ENCODE results near the gene UBE2J2. TPM values are rescaled to one million over a fixed set of nuclear protein-coding genes. Genes with fewer than 3 reads are reported as not detected.

Gene UBE2J2
- total and polyA plus RNA-seq, 2 of the 4 experiments (the other 2 are of a cell fraction): 20.6 to 67.5 TPM

DNA sequence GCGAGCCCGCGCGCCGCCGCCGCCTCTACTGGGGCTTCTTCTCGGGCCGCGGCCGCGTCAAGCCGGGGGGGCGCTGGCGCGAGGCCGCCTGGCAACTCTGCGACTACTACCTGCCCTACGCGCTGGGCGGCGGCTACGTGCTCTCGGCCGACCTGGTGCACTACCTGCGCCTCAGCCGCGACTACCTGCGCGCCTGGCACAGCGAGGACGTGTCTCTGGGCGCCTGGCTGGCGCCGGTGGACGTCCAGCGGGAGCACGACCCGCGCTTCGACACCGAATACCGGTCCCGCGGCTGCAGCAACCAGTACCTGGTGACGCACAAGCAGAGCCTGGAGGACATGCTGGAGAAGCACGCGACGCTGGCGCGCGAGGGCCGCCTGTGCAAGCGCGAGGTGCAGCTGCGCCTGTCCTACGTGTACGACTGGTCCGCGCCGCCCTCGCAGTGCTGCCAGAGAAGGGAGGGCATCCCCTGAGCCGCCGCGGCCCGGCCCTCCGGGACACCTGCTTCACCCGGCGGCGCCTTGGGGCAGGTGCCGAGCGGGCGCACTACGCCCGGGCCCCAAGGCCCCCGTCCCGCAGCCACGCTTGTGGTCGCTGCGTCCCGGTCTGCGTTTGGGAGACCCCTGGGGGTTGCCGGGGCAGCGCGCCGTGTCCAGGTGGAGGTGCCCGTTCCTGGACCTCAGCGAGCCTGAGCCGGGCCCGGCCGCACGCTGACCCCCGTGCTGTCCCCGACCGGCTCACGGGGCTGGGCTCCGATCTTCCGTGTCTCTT is 40.7 kb downstream of the UBE2J2 start:
- H3K4ac ChIP-seq (ENCODE audit: low read depth, low read length): peak overlapping the region; percentile 74; the same call in 1 of the 2 replicates
- no peak overlapping the region for H2BK20ac ChIP-seq (ENCODE audit: low read depth, low read length)
- no peak overlapping the region for H3K56ac ChIP-seq (ENCODE audit: extremely low read depth, insufficient read depth, low read length)
- no peaks in the 10 kb centered on the region for H3K27me3 ChIP-seq (ENCODE audit: control insufficient read depth, insufficient read depth, low read length)
- dilution Hi-C loops (cut with HindIII; ENCODE audit: low sequenced_read_pairs, unreplicated experiment): no loop called here
- WGBS, 2 experiments (ENCODE audit: extremely low coverage in 2 of 2, insufficient read length in 1 of 2): 86% methylated on average over 58 of the region's 98 CpGs; no CpG with 5 or more reads in 1 of the 2 experiments
- no peak overlapping the region for H2BK120ac ChIP-seq (ENCODE audit: low read depth, low read length)
- TF ChIP-seq ELK1 (IDR thresholded peaks at IDR 0.05; ENCODE audit: borderline replicate concordance, low read depth, low read length) (no peak), SMC3 (IDR thresholded peaks at IDR 0.05; ENCODE audit: low read depth, low read length) (no peak), MAZ (IDR thresholded peaks at IDR 0.05; ENCODE audit: borderline replicate concordance, low read depth, low read length) (no peak), POLR2A (IDR thresholded peaks at IDR 0.05; ENCODE audit: low read depth, low read length) (no peak), CHD1 (IDR thresholded peaks at IDR 0.05; ENCODE audit: low read depth, low read length) (no peak), RAD21 (IDR thresholded peaks at IDR 0.05; ENCODE audit: low read length) (no peak), CEBPB (IDR thresholded peaks at IDR 0.05; ENCODE audit: low read depth, low read length) (no peak), NFE2L2 (IDR thresholded peaks at IDR 0.05; ENCODE audit: low read depth, low read length) (no peak), MAFK (IDR thresholded peaks at IDR 0.05; ENCODE audit: low read depth, low read length) (no peak), RCOR1 (IDR thresholded peaks at IDR 0.05; ENCODE audit: insufficient replicate concordance, low read length) (no peak), RFX5 (IDR thresholded peaks at IDR 0.05; ENCODE audit: low read depth, low read length) (no peak), BHLHE40 (IDR thresholded peaks at IDR 0.05; ENCODE audit: low read depth, low read length) (no peak)
- TF ChIP-seq, protein P1, sequence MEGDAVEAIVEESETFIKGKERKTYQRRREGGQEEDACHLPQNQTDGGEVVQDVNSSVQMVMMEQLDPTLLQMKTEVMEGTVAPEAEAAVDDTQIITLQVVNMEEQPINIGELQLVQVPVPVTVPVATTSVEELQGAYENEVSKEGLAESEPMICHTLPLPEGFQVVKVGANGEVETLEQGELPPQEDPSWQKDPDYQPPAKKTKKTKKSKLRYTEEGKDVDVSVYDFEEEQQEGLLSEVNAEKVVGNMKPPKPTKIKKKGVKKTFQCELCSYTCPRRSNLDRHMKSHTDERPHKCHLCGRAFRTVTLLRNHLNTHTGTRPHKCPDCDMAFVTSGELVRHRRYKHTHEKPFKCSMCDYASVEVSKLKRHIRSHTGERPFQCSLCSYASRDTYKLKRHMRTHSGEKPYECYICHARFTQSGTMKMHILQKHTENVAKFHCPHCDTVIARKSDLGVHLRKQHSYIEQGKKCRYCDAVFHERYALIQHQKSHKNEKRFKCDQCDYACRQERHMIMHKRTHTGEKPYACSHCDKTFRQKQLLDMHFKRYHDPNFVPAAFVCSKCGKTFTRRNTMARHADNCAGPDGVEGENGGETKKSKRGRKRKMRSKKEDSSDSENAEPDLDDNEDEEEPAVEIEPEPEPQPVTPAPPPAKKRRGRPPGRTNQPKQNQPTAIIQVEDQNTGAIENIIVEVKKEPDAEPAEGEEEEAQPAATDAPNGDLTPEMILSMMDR (conservative IDR thresholded peaks at IDR 0.05; ENCODE audit: low read depth, low read length): no peak
- intact Hi-C loops (cut with micrococcal nuclease): loop anchor here (5.0 kb wide), 1 partner anchor 251 kb away; the partner anchor contains the start of gene PERM1
- H2AFZ ChIP-seq (replicated peaks; ENCODE audit: low read length, poor library complexity): peak overlapping the region; percentile 83
- CTCF ChIA-PET: no interaction called here
- no peak overlapping the region; the same call in 1 of the 2 replicates for H3K27ac ChIP-seq (ENCODE audit: insufficient read depth, low read length)
- H3K9me3 ChIP-seq (ENCODE audit: control insufficient read depth, insufficient read depth, low read length): peaks cover 3% of the 10 kb centered on the region
- H4K8ac ChIP-seq (ENCODE audit: low read depth in 2 of 2, low read length in 2 of 2): peak overlapping the region; percentile 96 to 100; a peak in 3 of 4 replicates
- H2BK15ac ChIP-seq (ENCODE audit: low read depth, low read length): no peak overlapping the region
- peaks cover 24% of the 10 kb centered on the region for H3K4me1 ChIP-seq (ENCODE audit: control insufficient read depth, insufficient read depth, low read length)
- H4K20me1 ChIP-seq (ENCODE audit: insufficient read depth, low read length): peaks cover 18% of the 10 kb centered on the region
- in situ Hi-C loops (cut with MboI; ENCODE audit: low sequenced_read_pairs): no loop called here
- no peak overlapping the region for H3K18ac ChIP-seq (ENCODE audit: low read depth, low read length)
- DNase-seq: no peak
- H2AK5ac ChIP-seq (ENCODE audit: low read depth, low read length): peak overlapping the region; percentile 99; the same call in 1 of the 2 replicates
- no peak overlapping the region for H3K14ac ChIP-seq (replicated peaks; ENCODE audit: low read depth, low read length)
- BruUV-seq (replicated peaks): no TSS peak
- no peak overlapping the region for H2BK5ac ChIP-seq (ENCODE audit: low read depth, low read length, poor library complexity, severe bottlenecking)
- POLR2A ChIA-PET (ENCODE audit: unreplicated experiment): no interaction called here
- peak overlapping the region; percentile 42; the same call in 1 of the 2 replicates for H3K4me3 ChIP-seq (ENCODE audit: insufficient read depth, low read depth, low read length)
- peaks cover 12 to 64% of the 10 kb centered on the region in 2 experiments; a peak in 3 of 4 replicates for H3K79me1 ChIP-seq (ENCODE audit: low read depth in 1 of 2, low read length in 2 of 2)
- H3K9me1 ChIP-seq (ENCODE audit: insufficient read depth, low read length): peaks cover 6% of the 10 kb centered on the region
- H4K91ac ChIP-seq (ENCODE audit: insufficient read depth, low read depth, low read length): peak overlapping the region; percentile 79; the same call in 1 of the 2 replicates
- H2AK9ac ChIP-seq (replicated peaks; ENCODE audit: low read depth, low read length, poor library complexity): peak overlapping the region; percentile 95
- peaks cover 11% of the 10 kb centered on the region for H3K36me3 ChIP-seq (ENCODE audit: control insufficient read depth, insufficient read depth, low read length)
- peak overlapping the region; percentile 71 for H3K4me2 ChIP-seq (ENCODE audit: low read depth, low read length)
- H4K5ac ChIP-seq (ENCODE audit: low read depth, low read length): peak overlapping the region; percentile 91; the same call in 1 of the 2 replicates
- H3K23ac ChIP-seq (ENCODE audit: low read depth, low read length): no peak overlapping the region
- no peak overlapping the region for H3K9ac ChIP-seq (ENCODE audit: low read depth, low read length)
- no peak for ATAC-seq (ENCODE audit: low read depth)

All from IMR-90 (cell line).